NCI-H446 treated with DMSO at 0.1 percent for 48 hours (cell line): ENCODE data around the gene LRMDA.

Experiments
- DNase-seq: peaks from one replicate; lab custom pipeline; 2025; lab: John Stamatoyannopoulos, UW

Gene LRMDA

GRCh38 chr10:76399226-76399625 is 967.8 kb downstream of the LRMDA start:
- no peak for DNase-seq

- no peak for DNase-seq
Measured at GRCh38 chr10:76401006-76401405, 969.6 kb downstream of the LRMDA start.

DNA sequence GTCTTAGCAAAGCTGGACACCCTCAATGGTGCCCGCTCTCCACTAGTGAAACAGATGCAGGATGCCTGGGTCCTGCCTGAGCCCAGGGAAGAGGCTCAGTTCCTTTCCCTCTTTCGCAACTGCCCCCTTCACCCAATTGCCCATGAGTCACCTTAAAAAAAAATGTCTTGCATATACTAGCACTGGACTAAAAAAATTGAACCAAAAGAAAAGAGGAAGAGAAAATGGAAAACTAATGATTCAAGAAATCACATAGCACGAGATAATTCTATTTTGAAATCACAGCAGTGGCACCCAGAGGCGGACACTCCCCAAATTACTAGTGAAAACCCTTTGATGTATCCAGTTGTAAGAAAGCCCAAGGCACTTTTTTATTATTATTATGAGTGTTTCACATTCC is 972.5 kb downstream of the LRMDA start:
- no peak for DNase-seq

GRCh38 chr10:76404531-76404930 is 973.1 kb downstream of the LRMDA start:
- no peak for DNase-seq

DNA sequence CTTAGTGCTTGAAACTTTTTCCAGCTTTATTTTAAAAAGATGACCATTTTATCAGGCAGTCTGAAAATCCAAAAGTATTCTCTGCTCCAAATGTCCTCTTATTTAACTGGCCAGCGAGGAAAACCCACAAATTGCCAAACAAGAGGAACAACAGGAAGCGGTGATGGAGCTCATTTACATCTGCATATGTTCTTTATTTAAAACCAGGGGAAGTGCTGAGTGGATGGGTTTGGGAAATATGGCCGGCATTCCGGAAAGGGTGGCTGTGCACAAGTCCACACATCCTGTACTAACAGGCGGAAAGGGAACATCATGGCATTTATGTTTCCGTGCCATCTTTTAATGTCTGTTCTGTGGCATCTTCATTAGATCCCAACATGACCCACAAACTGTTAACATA is 974.5 kb downstream of the LRMDA start:
- DNase-seq = no peak

DNA sequence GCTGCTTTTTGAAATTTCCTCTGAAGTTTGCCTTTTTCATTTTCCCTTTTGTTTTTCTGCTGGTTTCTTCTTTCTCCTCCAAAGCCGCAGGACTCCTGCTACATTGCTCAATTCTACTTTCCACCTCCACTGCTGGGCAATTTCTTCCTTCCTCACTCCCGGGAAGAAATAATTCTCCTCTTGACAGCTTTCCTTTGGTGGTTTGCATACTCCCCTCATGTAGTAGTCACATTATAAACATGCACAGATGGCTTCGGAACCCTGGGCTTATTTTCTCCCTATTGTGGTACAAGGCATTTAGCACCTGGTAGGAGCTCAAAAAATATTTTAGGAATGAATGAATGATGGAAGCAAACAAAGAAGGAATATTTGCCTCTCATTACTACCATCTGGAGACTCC is 977.2 kb downstream of the LRMDA start:
- DNase-seq = no peak

DNA sequence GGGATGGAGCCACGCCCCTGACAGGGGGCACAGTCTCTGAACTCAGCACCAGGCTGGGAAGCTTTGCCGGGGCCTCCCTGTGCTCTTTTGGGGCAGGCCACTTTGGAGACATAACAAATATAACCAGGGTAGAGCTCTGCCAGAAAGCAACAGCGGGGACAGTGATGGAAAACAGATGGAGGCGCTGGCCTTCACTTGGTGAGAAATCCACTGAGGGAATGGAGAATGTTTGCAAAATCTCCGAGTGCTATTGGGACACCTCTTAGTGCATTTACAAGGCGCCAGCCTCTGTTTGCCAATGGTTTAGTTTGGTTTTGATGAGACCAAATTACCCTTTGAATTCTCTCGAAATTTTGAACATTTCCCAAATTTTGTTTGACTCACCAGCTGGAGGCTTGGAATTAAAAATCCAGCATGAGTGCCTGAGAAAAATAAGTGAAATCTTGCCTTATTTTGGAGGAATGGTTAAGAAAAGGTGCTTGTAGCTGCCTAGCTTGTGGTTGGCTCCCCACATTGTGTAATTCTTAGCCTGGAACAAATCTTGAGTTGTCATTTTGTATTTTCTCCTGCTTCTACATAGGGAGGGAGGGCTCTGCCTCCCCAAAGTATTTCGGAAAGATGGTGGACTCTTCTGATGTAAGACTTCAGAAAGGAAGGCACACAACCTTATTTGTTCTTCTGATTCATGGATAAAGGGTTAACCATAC is 980.5 kb downstream of the LRMDA start:
- peak; percentile 85 for DNase-seq

GRCh38 chr10:76415554-76415953 is 984.1 kb downstream of the LRMDA start:
- no peak for DNase-seq

GRCh38 chr10:76416642-76417041 is 985.2 kb downstream of the LRMDA start:
- DNase-seq = no peak

- no peak for DNase-seq
Measured at GRCh38 chr10:76420725-76421124, 989.3 kb downstream of the LRMDA start.

GRCh38 chr10:76422769-76423168 is 991.3 kb downstream of the LRMDA start:
- no peak for DNase-seq

GRCh38 chr10:76428551-76429367 is 997.3 kb downstream of the LRMDA start:
- DNase-seq = peak; percentile 66

GRCh38 chr10:76429368-76430060 is 998.1 kb downstream of the LRMDA start:
- no peak for DNase-seq

GRCh38 chr10:76430061-76430645 is 998.7 kb downstream of the LRMDA start:
- peak; percentile 24 for DNase-seq

DNA sequence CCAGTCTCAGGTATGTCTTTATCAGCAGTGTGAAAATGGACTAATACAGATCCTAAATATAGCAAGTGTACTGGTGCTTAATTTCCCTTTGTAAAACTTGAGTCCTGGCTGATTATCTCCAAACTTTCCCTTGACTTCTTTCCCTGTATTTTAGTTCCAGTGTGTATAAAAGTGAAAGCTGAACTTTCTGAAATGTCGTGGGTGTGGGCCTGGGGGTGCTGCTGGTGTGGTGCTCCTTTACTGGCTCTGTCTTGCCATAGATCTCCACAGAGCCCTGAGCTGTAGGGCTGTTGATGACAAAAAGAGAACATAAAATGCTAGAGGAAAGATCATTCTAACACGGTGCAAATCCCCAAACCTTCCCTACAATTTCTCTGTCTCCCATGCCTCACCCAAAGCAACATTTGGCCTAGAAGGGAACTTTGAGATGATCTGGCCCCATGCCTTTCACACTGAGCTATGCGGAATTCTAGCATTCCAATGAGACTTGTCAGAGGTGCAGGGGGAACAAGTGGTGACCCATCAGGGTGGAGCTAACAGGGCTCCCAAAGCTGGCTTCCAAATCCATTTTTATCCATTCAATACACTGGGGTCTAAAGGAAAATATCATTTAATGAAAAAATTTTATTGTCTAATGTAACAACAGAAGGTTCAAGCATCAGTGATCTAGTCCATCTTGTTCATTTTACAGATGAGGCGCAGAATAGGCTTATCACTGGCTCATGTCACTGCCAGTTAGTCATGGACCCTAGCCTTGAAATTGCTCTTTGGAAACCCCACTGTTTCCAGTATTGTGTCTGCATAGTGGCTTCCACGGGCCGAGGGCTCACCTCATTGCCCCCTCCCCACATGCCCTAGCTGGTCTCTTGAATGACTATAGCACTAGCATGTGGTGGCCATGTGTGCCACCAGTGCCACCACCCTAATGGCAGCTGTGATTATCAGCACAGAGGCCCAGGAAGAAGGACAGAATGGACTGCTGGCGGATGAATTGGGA is 1000.9 kb downstream of the LRMDA start:
- DNase-seq = no peak

DNA sequence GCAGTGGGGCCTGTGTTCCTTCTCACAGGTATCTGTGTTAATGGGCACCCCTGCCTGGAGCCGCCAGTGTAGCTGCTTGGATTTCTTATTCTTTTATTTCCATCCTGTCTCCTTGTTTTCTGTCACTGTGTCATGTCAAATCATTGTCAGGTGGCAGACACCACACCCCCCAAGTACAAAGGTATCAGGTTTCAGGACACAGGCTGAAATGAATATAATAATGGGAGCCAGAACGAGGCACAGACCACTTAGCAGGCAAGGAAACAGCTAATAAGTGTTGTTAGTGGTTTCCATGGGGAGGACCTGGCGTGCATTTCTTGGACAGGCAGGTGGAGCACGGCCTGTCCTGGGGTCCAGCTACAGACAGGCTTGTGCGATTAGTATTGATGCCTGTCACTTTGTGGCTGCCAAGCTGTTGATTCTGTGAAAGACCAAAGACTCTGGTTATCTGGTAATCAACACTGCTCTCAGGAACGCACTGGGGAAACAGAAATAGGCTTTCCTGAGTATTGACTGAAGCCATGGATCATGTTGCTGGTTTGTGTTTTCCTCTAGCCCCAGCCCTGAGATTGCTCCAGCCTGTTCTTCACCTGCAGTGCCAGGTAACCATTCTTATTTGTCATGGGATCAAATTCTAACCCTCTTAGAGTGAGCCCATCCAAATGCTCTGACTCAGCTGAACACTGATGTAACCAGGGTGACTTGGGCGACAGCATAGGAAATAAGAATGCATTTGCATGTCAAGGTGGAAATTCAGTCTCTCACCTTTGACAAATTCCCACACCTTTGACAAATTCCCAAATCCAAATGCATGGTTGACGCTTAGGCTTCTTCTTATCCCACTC is 1002.0 kb downstream of the LRMDA start:
- DNase-seq = no peak

DNA sequence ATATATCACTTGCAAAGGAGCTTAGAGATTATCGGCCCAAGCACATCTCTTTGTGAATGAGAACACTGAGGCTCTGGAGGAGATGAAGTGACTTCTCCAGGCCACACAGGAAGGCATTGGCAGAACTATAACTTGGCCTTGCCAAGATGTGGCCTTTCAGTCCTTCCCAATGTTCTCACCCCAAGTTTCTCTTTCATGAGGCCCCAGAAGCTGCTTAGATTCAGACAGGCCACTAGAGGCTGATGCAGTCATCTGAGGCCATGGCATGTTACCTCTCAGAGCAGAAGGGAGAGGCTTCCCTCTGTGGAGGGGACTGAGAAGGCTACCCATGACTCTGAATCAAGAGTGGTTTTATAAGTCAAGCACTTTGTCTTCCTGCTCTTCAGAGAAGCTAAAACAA is 1003.7 kb downstream of the LRMDA start:
- no peak for DNase-seq

GRCh38 chr10:76436401-76436811 is 1005.0 kb downstream of the LRMDA start:
- no peak for DNase-seq

DNA sequence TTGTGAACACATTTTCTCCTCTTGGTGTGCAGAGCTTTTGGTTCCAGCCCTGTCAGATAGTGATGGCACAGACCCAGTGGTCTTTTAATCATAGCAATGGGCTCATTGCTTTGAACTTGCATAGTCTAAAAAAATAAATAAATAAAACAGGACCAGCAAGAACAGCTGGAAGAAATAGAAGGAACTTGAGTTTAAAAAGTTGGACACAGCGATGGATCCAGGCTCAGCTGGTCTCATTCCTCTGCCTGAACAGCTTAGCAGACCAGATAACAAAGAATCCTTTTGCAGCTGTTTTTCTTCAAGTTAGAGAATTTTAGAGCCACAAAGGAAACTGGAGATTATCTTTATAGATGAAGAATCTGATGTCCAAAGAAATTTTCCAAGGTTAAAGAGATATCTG is 1005.6 kb downstream of the LRMDA start:
- DNase-seq = no peak

DNA sequence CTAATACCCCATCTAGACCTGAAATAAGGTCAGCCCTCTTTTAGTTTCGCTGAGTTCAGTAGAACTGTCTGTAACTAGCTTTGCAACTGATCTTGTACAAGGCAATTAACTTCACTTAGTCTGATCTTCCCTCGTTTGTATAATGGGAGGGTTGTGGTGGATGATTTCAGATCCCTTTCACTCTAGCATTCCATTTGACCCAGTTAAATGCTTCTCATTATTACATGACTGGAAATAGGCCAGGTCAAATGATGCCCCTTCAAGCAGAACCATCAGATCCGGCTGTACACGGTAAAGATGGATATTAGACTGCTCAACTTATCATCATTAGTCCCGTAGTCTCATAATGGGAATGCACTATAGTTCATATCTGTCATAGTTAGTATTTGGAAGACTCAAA is 1009.0 kb downstream of the LRMDA start:
- DNase-seq = peak; percentile 49
